ENCODE results near the gene STARD5. TPM values are rescaled to one million over a fixed set of nuclear protein-coding genes. Genes with fewer than 3 reads are reported as not detected.

The STARD5 gene
- total RNA-seq, 1 donor from 2014 or later: 28.0 TPM

- peak in 1 of 2 donors; percentile 58 for DNase-seq (ENCODE audit: extremely low spot score in 2 of 2)
Measured at GRCh38 chr15:81273855-81274254, 50.1 kb downstream of the STARD5 start.

DNA sequence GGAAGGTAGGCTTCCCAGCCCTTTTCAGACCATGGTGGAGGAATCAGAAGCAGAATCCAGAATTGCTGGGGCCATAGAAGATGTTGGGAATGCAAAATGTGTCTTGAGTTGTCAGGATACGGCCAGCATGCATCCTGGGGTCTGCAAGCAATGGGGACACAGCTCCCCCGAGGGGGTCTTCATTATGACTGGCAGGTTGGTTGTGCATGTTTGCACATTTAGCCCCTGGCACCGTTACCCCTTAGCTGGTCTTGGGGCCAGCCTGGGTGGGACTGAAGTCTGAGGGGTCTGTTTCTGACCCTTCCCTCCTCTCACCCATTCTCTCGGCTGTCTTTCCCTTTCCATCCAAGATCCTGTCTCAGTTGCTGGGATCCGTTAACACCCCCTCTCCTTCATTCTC lies 50.7 kb downstream of the STARD5 start:
- Histone ChIP-seq H3K27me3 (no peaks in the 10 kb centered on the region), H3K36me3 (no peaks in the 10 kb centered on the region), H3K4me1 (peaks cover 16% of the 10 kb centered on the region), H3K4me3 (no peak overlapping the region), H3K27ac (peak overlapping the region; percentile 78), H3K9me3 (no peaks in the 10 kb centered on the region)
- peak in 1 of 2 donors; percentile 77 for DNase-seq (ENCODE audit: extremely low spot score in 2 of 2)
- no peak for TF ChIP-seq POLR2A (IDR thresholded peaks at IDR 0.05)
- no peak for TF ChIP-seq POLR2AphosphoS5 (IDR thresholded peaks at IDR 0.05; ENCODE audit: insufficient read depth in 1 of 2, low read depth in 1 of 2)
- no peak for TF ChIP-seq CTCF (IDR thresholded peaks at IDR 0.05)
- intact Hi-C loops (cut with DNase I): no loop called here

More at GRCh38 chr15:81273855-81274254, 50.1 kb downstream of the STARD5 start:
- H3K27ac ChIP-seq: peak overlapping the region; percentile 78
- peaks cover 16% of the 10 kb centered on the region for H3K4me1 ChIP-seq
- no peaks in the 10 kb centered on the region for H3K9me3 ChIP-seq
- no peaks in the 10 kb centered on the region for H3K27me3 ChIP-seq
- intact Hi-C loops (cut with DNase I): loop anchor here (1.0 kb wide), 1 partner anchor 128 kb away; no protein-coding TSS in a partner anchor
- TF ChIP-seq POLR2AphosphoS5 (IDR thresholded peaks at IDR 0.05; ENCODE audit: insufficient read depth in 1 of 2, low read depth in 1 of 2) (no peak), CTCF (IDR thresholded peaks at IDR 0.05) (no peak), POLR2A (IDR thresholded peaks at IDR 0.05) (no peak)
- H3K4me3 ChIP-seq: no peak overlapping the region
- no peaks in the 10 kb centered on the region for H3K36me3 ChIP-seq

DNA sequence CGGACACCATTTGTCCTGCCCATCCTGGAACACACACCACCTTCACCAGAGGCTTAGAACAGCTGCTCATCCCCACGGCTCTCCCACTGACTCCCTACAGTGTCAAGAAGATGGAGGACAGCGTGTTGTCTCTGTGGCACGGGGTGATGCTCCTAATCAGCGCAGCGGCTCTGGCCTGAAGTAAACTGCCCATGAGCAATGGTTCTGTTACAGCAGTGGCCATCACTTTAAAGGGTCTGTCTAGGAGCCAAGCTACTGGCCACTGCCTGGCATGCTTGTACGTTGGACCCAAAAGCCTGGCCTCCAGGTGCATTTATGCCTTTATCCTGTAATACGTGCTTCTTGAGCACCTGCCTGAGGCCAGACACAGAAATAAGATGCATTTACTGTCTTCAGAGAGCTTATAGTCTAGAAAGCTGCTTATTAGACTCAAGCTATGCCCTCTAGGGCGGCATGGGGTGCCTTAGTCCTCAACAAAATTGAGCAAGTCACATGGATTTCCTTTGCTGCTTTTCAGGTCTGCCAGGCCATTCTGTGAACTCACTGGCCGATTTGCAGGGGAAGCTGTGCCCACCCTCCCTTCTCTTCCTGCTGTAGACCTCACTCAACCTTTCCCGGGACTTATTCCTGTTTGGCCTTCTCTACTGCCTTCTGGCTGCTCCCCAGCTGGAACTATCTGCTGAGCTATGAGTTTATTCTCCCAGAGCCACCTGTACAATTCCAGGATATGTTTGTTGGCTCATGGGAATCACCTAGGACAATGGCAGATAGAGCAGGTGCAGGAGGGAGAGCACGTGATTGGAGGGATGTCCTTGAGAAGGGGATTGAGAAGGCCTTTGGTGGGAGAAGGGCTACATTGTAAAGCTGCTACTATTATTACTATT lies 51.9 kb downstream of the STARD5 start:
- intact Hi-C loops (cut with DNase I): no loop called here
- no peak overlapping the region for H3K27ac ChIP-seq

GRCh38 chr15:81270781-81271491 lies 53.0 kb downstream of the STARD5 start:
- intact Hi-C loops (cut with DNase I): no loop called here
- Histone ChIP-seq H3K4me3 (no peak overlapping the region), H3K36me3 (no peaks in the 10 kb centered on the region), H3K9me3 (no peaks in the 10 kb centered on the region), H3K4me1 (peaks cover 16% of the 10 kb centered on the region), H3K27ac (no peak overlapping the region), H3K27me3 (no peaks in the 10 kb centered on the region)
- TF ChIP-seq POLR2AphosphoS5 (IDR thresholded peaks at IDR 0.05; ENCODE audit: insufficient read depth in 1 of 2, low read depth in 1 of 2): no peak
- DNase-seq (ENCODE audit: extremely low spot score in 2 of 2): no peak

More for the DNA sequence above, 51.9 kb downstream of the STARD5 start:
- no peaks in the 10 kb centered on the region for H3K9me3 ChIP-seq
- H3K4me1 ChIP-seq: peaks cover 16% of the 10 kb centered on the region
- no peak overlapping the region for H3K4me3 ChIP-seq
- TF ChIP-seq POLR2A (IDR thresholded peaks at IDR 0.05) (no peak), POLR2AphosphoS5 (IDR thresholded peaks at IDR 0.05; ENCODE audit: insufficient read depth in 1 of 2, low read depth in 1 of 2) (no peak), CTCF (IDR thresholded peaks at IDR 0.05) (no peak)
- no peaks in the 10 kb centered on the region for H3K36me3 ChIP-seq
- no peaks in the 10 kb centered on the region for H3K27me3 ChIP-seq
- no peak for DNase-seq (ENCODE audit: extremely low spot score in 2 of 2)

- Histone ChIP-seq H3K4me1 (peaks cover 23% of the 10 kb centered on the region), H3K4me3 (no peak overlapping the region), H3K36me3 (no peaks in the 10 kb centered on the region), H3K27me3 (no peaks in the 10 kb centered on the region), H3K9me3 (no peaks in the 10 kb centered on the region), H3K27ac (no peak overlapping the region)
- intact Hi-C loops (cut with DNase I): no loop called here
- DNase-seq (ENCODE audit: extremely low spot score in 2 of 2): no peak
- TF ChIP-seq POLR2A (IDR thresholded peaks at IDR 0.05) (no peak), POLR2AphosphoS5 (IDR thresholded peaks at IDR 0.05; ENCODE audit: insufficient read depth in 1 of 2, low read depth in 1 of 2) (no peak), CTCF (IDR thresholded peaks at IDR 0.05) (no peak)
Measured at GRCh38 chr15:81270188-81270587, 53.8 kb downstream of the STARD5 start.
